ENCODE measurements around the gene RPS27.

RPS27 gene

DNA sequence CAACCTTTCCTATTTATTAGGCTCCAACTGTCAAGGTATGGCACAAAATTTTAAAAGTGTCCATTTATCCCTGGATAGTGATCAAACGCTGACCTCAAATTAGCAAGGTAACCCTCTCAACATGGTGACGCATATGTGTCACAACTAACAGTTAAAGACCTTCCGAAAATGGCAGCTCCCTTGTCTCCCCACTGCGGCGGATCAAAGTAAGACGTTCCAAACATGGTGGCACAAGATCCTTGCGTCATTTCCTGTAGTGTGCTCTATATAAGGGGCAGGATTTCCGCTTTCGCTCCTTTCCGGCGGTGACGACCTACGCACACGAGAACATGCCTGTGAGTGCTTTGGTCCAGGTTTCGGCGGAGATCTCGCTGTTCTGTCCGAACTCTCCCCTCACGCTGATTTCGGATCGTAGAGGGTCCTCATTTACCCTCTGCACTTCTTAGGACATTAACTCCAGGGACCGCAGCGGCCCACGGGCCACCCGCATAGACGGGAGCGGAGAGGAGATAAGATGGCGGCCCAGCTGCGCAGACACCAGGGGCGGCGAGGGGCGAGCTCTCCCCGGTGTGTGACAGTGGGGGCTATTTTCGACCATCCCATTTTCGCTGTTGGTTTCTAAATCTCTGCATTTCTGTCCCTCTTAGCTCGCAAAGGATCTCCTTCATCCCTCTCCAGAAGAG is at the start of gene RPS27:
RPS27 (plus strand) TSS at position 295 of the 683 bp plus-strand sequence; CDS start at position 330, 35 bp downstream.
- DNase-seq (ENCODE audit: low spot score), result peak; percentile 96
- FAIRE-seq, result peak; percentile 82

DNA sequence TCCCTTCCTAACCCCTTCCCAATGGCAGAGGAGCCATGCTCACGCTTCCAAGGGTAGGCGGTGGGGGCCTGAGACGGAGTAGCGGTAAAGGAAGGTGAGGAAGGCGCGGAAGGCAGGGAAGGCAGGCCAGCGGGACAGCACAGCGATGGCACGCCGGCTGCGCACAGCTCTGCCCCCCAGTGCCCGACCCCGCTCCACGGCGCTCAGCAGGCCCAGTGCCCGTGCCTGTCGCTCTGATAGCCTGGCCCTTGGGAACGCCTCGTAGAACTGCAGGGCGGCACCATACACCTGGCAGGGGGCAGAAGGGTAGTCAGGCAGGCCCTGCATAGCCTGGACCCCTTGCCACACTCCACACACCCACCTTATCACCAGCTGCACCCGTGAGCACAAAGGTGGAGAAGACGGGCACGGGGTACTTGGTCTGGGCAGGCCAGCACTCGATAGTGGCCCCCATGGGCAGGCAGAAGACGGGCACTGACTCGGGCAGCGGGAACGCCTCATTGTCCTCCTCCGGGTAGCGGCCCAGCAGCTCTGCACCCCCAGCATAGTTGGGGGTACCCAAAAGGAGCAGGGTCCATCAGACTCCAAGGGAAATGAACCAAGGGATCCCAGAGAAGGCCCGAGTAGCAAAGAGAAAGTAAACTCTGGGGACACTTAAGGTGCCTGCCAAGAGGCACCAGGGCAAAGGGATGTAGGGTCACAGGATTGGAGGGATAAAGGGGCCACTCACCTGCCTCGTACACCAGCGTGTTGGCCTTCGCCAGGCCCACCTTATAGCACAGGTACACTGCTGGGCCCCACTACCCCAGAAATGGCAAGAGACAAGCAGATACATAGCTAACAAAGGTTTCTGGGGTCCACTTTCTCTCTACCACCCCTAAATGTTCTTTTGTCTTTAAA is 48.5 kb upstream of the RPS27 start:
- FAIRE-seq (no peak), DNase-seq (ENCODE audit: low spot score) (no peak)

DNA sequence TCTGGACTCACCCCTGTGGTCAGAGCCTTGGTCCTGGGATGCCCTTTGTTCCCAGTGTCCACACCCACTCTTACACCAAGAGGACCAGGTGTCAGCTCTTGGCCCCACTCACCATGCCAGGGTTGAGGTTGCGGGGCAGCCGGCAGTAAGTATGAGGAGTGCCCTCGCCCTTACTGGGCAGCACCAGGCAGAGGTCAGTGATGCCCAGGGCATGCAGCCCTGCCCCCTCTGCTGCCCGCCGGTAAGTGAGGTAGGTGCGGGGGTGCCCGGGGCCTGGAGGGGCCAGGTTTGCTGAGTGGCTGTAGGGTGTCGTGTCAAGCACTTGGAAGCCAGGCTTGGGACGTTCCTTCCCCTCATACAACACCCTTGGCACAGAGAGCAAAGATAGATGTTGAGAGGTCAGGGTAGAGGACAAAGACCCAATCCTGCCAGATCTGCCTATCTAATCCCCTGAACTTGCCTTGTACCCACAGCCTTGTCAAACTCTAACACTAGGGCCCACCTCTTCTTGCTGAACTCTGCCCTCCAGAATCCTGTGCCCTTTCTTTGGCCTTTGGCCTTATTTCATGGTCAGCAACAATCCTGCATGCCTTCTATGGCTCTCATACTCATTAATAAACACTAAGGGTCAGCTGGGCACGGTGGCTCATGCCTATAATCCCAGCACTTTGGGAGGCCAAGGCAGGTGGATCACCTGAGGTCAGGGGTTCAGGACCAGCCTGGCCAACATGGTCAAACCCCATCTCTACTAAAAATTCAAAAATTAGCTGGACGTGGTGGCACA is 47.6 kb upstream of the RPS27 start:
- no peak for DNase-seq (ENCODE audit: low spot score)
- FAIRE-seq, result no peak

DNA sequence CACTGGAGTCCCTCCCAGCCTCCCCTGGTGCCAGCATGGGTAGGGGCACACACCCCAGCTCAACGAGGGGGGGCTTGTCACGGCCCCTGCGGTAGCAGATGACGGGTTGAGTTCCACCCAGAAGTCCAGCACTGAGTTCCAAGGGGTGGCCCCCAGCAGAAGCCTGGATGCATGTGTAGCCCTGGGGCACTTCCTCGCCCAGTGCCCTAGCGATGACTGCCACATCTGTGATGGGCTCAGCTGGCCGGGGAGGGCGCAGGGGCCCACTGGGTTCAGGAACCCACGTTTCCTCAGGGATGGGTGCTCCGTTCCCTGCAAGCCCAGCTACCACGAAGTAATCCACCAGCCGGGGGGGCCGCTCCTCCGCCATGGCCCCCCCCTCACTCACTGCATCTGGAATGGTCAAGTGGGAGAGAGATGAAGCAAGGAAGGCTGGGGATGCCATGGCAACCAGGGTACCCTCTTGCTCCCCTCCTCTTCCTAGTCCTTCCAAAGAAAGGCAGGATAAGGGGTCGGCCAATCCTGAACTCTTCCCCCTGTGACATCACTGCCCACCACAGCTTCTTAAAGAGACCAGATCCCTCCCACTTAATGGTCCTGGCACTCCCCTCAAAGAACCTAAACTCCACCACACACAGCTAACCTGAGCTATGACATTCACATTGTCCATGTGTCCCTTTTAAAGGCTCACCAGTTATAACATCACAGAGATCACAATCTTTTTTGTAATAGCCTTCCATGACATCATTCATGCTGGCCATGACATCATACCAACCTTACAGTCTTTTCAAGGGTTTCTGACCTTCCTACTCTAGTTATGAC is 46.3 kb upstream of the RPS27 start:
- DNase-seq (ENCODE audit: low spot score) (no peak), FAIRE-seq (no peak)

DNA sequence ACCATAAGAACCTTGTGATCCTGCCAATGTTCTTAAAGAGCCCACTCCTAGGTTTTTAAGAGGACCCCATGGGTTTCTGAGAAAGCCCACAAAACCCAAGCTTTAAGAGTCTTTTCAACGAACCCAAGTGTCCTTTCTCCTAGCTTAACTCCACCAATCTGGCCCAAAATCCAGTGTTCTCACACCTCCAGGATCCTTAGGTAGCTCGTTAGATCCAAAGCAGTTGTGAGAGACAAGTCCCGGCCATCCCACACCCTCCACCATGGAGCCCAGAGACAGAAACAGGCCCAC is 45.8 kb upstream of the RPS27 start:
- no peak for FAIRE-seq

DNA sequence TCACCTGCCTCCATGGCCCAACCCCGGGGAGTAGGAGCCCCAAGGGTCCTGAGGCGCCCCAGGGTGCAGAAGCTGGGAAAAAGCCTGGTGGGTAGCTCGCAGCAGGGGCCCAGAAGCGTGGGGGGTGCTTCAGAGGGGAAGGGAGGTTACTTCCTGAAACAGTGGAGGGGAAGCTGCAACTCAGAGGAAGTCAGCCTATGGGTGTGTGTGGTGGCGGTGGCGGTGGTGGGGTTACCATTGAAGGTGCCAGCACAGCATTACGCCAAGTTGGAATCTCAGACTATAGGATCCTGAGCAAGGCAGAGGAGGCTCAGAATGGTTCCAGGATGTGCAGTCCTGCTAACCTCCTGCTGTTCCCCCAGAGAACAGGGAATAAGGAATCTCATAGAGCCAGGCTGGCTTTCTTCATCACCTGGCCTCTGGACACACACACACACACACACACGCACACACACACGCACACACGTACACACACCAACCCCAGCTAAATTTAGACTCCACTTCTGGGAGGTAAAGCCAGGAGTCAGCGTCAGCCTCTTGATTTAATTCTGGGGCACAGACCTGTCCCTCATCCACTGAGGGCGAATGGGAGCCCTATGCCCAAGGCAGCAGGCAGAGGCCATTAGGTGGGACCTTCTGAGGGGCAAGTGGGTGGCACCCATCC is 45.3 kb upstream of the RPS27 start:
- FAIRE-seq (no peak), DNase-seq (ENCODE audit: low spot score) (peak; percentile 4)

More for the DNA sequence above, 45.8 kb upstream of the RPS27 start:
- no peak for DNase-seq (ENCODE audit: low spot score)

DNA sequence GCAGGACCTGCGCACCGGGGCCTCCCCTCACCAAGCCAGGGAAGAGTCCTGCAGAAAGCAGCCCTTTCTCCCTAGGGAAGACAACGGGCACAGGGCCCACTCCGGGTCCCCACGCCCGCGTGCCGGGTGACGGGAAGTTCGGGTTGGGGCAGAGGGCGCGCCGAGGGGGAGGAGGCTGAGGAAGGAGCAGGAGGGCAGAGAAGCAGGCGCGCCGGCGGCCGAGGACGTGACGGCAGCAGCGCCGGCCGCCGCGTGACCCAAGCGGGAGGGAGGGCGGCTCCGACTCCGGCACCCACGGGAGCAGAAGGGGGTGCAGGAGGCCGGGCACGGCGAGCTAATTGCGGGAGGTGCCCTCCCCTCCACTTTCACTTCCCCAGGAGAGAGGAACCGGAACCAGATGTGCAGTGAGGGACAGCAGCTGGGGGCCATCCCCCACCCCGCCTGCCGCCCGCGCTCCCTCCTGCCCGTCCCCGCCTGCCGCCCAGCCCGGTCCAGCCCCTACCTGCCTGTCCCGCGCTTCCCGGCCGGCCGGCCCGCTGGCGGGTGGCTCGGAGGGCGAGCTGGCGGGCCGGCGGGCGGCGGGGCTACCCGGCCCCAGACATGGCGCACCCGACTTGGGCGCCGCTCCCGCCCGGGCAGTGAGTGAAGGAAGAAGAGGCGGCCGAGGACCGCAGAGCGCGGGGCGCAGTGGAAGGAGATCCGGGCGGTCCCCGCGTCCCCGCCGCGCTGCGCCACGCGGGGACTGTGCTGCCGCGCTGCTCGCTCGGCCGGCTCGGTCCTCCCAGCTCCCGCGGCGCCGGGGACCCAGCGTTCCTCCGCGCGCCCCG is 44.6 kb upstream of the RPS27 start:
- peak; percentile 40 for DNase-seq (ENCODE audit: low spot score)
- no peak for FAIRE-seq

DNA sequence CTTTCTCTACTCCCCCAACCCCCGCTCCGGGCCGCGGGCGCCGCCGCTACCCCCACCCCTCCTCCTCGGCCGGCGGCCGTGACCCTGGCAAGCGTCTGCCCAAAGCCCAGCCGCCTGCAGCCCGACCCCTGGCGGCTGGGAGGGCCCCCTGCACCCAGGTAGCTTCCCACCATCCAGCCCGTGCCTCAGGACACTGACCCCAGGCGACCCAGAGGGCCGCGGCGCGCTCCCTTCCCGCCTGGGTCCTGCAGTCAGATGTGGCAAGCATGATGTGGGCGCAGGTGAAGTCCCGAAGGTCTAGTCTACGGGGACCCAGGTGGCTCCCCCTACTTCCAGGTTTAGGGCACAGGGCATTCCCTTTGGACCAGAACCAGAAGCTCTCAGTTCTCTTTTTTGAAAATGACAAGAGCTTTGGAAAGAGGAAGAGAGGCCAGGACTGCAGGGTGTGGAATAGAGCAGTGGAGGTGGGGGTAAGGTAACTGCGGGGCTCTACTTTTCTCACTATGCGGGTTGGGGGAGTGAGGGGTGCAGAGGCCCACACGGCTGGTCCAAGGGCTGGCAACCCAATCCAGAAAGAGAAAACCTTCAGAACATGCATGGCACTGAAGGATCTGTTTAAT is 43.8 kb upstream of the RPS27 start, which contains the start of gene DENND4B:
DENND4B (minus strand) TSS at position 97 of the 620 bp plus-strand sequence. CDS start 2,344 bp downstream, outside the sequence.
- no peak for FAIRE-seq
- DNase-seq (ENCODE audit: low spot score), result peak; percentile 67

DNA sequence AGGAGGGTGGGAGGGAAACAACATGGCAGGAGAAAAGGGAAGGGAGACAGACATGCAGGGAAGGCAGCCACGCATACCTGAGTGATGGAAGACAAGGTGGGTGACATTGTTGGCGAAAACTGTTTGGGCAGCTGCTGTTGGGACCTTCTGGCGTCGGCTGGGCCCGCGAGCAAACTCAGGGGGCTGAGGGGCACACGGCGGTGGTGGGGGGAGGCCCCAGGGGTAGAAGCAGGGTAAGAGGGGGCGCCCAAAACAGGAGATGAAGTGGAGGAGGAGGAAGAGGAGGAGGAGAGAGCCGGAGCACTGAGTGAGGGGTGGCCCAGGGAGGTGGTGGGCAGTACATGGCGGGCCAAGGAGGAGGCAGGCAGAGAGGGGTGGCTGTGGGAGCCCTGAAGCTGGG is 39.4 kb upstream of the RPS27 start:
- no peak for FAIRE-seq
- no peak for DNase-seq (ENCODE audit: low spot score)

DNA sequence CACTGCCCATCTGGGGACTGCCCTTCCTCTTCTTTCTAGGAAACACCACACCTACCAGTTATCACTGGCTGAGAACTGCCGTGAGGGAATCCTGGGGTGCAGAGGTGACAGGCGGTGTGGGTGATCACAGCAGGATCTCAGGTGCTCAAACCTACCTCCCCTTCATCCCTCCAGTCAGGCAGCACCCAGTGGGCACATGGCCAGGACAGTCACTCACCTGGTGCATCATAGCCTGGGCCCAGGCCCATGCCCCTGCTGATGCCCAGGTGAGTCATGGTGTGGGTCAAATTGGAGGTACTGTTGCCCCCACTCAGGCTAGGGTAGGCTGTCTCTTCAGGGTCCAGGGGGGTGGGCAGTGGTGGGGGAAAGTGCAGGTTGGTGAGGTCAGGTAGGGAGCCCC is 38.8 kb upstream of the RPS27 start:
- no peak for DNase-seq (ENCODE audit: low spot score)
- FAIRE-seq, result no peak

DNA sequence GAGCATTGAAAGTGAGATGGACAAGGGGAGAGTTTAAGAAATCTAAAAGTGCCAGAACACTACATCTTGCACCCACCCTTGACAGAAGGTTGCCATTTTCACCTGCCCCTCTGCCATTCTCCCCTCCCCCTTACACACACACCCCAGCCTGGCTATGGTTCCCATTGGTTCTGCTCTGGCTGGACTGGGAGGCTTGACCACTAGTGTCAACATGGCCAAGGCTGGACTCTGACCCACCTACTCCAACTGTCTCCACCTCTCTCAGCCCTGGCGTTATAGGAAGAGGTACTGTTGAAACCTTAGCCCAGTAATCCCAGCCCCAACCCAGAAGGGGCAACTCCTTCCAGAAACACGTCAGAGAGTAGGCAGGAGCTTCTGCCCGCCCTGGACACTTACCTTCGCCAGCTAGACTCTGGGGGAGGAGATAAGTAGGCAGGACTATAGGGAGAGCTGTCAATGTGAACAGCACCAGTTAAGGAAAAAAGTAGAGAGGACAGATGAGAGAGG is 36.6 kb upstream of the RPS27 start:
- no peak for FAIRE-seq
- DNase-seq (ENCODE audit: low spot score), result no peak

DNA sequence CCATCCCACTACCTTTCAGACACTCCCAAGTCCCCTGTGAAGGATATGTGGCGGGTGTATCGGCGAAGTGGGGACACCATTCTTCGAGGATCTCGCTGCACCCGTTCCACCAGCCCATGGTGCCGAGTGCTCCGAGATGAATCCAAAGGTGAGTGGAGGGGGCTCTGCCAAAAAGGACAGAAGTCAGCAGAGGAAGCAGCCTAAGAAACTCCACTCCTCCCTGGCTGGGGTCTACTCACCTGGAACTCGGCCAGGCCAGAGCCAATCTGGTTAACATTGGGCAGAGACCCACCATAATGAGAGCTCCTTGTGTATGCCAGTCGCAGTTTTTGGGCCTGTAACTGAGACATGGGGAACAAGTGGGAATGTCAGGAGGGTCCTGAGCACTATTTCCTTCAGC is 35.7 kb upstream of the RPS27 start:
- no peak for DNase-seq (ENCODE audit: low spot score)
- FAIRE-seq, result no peak

DNA sequence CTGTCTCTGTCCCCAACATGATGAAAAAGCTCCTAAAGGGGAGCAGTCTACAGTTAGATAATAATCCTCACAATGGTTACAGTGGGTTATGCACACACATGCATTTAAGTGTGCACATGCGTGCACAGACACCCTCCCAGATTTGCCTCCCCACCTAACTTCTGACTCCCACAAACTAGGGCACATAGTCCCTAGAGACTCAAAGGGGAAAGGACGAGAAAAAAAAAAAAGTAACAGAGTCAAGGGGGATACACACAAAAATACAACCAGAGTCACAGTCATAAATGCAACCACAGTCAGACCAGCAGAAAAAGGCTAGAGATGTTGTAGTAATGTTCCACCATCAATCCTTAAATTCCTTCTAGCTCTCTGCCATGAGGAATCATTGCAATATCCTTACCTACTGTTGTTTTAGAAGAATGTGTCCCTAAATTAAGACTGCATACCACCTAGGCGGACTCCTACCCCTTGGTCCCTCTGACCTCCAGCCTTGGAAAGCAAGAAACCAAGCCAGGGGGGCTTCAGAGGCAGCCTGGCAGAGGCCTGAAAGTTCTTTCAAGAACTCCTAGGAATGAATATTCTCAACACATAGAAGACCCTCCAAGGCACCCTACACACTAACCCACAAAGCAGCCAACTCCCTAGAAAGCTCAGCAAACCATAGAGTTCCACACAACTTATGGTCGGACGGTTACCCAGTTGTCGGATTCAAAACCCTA is 33.4 kb upstream of the RPS27 start:
- DNase-seq (ENCODE audit: low spot score) (no peak), FAIRE-seq (no peak)

DNA sequence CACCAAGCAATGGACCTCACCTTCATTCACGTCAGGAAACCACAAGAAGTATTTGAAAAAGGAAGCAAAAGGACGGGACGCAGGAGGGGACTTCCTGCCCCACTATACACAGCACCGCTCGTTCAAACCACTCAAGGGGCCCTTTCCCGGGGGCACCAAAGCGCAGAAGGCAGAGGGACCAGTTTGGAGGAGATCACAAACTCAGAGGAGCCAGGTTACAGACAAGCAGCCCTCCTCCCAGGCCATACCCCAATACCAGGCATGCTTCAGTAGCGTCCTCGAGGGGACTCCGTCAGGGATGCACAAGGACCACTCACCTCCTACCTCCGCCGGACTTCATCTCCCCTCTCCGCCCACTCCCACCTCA is 32.8 kb upstream of the RPS27 start:
- DNase-seq (ENCODE audit: low spot score) (no peak), FAIRE-seq (no peak)

DNA sequence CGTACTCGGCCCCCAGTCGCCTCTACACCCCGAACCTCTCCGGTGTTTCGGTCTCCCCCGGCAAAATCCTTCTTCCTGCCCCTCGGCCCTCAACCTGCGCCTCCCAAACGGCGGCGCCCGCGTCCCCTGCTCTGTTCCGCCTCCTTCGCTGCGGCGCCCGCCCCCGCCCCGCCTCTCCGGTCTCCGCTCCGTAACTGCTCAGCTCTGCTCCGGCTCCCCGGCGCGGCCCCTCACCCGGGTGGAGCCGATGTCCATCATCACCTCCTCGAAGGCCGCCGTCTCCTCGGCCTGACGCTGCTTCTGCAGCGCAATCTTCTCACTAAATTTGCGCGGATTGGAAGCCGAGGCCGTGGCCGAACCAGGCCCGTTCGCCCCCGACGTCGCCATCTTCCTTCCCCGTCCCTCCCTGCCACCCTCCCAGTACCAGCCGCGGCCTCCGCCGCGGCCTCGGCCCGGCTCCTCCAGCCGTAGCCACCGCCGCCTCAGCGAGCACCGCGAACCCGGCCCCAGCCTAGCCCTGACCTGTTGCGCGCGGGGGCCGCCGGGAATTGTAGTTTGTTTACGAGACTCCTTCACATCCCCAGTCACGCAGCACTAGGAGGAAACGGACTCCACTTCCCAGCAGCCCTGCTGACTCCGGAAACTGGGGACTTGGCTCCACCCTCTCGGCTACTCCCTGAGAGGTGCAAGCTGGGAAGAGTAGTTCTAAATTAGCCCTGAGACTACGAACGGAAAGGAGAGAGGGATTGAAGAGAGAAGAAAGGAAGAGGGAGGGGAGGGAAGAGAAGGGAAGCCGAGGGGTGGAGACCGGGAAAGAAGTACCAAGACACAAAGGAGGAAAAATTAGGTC is 32.2 kb upstream of the RPS27 start, which contains the start of gene CRTC2:
CRTC2 (minus strand) TSS at position 502 of the 850 bp plus-strand sequence; CDS start at position 387, 115 bp downstream.
- FAIRE-seq, result peak; percentile 87
- DNase-seq (ENCODE audit: low spot score), result peak; percentile 97

DNA sequence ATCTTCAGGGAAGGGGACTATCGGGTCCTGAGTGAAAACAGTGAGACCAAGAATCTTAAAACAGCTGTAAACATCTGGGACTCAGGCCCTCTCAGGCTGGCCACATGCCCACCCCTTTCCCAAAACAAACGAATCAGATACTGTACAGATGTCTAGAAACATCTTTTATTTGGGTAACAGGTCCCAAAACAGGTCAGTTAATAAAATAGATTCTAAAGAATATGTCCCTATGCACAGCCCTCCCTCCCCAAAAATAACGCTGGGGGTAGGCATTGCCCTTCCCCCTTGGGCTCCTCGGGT is 31.7 kb upstream of the RPS27 start:
- FAIRE-seq (no peak), DNase-seq (ENCODE audit: low spot score) (no peak)

DNA sequence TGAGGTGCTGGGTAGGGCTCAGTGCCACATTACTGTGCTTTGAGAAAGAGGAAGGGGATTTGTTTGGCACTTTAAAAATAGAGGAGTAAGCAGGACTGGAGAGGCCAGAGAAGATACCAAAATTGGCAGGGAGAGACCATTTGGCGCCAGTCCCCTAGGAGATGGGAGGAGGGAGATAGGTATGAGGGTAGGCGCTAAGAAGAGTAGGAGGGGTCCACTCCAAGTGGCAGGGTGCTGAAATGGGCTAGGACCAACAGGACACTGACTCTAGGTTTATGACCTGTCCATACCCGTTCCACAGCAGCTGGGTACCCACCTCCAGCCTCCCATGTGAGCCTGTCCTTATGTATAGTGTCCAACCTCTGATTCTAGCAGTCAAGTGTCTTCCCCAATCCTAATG is 31.1 kb upstream of the RPS27 start:
- FAIRE-seq (no peak), DNase-seq (ENCODE audit: low spot score) (no peak)

DNA sequence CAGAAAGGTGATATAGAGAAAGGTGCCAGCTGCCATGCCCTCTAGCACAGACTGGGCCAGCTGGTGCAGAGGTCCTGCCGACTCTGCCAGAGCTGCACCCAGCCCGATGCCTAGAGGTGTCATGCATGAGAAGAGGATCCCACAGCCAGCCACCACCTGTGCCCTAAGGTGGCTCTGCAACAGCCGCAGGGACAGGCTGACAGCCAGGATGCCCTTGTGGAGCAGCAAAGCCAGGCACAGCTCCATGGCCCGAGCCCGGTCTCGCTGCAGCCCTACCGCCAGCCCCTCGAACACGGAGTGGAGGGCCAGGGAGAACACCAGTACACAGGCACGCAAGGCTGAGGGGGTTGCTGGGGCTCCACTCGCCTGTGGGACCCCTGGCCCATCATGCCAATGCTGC is 30.4 kb upstream of the RPS27 start:
- FAIRE-seq (no peak), DNase-seq (ENCODE audit: low spot score) (no peak)

Measured in RCC 7860 (cell line).